NCI-H2107 (cell line): Measurements from ENCODE around the gene FAM217A.
"Not testable (repeated sequence)": the region's sequence is repeated elsewhere in the genome, so short reads cannot be mapped to it uniquely, and the experiment has no call there.

Experiments
- DNase-seq: peaks from one replicate; lab custom pipeline; 2025; lab: John Stamatoyannopoulos, UW

FAM217A gene

DNA sequence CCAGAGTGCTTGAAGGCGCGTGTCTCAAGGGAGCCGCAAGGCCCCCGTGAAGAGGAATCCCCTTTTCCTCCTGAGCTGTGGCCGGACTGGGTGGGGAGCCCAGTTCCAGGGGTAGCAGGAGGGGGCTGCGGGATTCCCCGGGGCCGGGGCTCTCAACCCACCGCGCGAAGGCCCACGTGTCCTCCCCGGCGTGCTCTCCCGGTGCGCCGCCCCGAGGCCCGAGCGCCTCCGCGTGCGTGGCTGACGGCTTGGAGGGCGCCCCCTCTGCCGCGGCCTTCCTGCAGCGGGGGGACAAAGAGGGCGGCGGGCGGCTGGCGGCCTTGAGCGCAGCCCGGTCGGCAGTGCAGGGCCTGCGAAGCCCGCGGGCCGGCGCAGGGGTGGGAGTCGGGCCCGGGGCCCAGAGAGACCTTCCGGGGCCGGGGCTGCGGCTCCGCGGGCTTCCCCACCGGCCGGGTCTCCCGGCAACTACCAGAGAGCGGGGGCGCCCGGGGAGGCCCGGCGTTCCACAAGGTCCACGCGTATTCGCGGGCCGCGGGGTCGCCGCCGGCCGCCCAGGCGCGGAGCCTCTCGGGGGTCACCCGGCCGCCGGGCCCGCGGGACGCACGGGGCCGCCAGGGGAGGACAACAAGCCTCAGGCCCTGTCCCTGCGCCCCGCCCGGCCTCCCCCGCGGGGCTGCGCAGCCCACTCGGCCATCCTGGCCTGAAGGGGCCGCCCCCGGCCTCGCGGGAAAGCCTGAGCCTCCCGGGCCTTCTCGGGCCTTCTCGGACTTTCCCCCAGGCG lies at the start of gene FAM217A:
FAM217A (minus strand) TSS at position 447 of the 781 bp plus-strand sequence. CDS start 1,723 bp downstream, outside the sequence.
- DNase-seq, result no peak

DNA sequence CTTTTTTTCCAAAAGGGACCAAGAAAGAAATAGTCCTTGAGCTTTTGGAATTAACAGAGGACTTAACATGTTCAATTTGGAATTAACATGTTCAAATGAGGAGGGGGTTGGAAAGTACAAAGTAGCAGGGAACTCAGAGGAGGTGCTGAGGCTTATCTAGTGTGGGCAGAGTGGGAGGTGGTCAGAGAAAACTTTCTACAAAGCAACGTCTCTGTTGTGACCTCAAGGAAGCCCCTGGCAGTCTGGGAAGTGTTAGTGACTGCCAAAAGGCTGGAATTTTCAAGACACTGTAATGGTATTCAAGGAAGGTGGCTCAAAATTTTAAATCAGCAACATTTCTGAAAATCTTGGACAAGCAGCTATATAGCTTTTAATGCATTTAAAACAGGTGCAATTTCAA lies 49.1 kb upstream of the FAM217A start:
- DNase-seq, result no peak

DNA sequence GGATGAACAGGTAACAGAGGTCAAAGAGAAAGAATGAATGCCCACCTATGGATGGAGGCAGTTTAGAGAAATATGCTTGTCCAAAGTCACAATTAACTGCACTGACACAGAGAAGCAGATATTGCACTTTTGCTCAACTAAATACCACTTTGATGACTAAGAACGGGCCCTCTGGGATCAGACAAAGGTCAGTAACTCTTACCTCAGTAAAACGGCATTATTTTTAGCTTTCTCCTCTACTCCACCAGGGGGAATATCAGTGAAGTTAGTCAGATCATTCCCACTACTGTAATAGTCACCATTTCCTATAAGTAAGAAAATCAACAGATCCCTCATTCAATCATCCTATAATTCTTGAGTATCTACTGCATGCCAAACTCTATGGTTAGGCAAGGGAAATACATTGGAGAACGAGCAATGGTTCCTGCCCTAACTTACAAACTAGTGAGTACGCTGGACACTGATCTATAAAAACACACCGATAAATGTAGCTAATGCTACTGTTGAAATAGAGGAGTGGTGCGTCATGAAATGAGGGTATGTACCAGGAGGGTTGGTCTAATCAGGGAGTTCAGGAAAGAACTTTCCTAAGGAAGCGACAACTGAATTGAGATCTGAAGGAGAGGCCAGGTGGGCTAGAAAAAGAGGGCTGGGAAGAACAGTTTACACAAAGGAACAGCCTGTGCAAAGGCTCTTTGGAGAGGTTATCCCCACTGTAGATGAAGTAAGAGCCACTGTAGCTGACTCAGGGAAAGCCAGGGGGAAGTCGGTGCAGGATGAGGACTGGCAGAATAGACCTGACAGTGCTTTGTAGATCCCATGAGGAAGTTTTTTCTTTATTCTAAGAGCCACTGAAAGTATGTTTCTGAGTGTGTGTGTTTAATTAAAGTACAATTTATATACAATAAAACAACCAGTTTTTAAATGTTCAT lies 47.3 kb upstream of the FAM217A start:
- no peak for DNase-seq

DNA sequence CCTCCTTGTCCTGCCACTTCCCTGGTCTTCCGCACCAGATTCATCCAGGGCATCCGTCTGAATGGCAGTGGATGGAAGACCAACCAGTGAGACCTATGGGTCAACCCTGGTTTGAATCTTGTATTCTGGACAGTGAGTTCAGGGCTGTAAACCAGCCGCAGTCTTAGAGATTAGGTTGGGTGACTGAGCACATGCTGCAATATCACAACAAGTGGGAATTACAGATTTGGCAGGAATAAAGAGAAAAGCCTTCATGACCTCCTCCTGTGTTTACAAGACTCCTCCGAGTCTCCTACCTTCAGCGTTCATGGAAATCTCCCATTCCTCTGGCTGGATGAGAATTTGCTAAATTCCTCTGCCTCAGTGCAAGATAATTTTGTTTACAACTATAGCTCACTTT lies 46.6 kb upstream of the FAM217A start:
- DNase-seq, result no peak

DNA sequence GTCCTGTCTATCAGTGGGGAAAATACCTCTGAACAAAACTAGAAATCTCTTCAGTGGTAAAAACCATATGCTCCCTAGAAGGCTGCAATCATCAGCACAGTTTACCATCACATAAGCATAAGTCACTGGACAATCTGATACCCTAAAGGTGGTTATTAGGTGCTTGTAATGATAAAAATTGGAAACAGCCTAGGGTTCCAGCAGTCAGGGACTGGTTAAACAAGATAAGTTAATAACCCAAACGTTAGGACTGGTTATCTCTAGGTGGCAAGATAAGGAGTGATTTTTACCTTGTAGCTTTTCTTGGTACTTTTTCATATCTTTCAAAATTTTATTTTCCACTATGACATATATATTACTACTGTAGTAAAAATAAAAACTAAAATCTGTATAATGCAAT lies 45.4 kb upstream of the FAM217A start:
- no peak for DNase-seq

- DNase-seq, result no peak
These were observed 36.8 kb upstream of the FAM217A start for GRCh38 chr6:4115741-4116140.

GRCh38 chr6:4114123-4114522 lies 35.2 kb upstream of the FAM217A start:
- no peak for DNase-seq

DNA sequence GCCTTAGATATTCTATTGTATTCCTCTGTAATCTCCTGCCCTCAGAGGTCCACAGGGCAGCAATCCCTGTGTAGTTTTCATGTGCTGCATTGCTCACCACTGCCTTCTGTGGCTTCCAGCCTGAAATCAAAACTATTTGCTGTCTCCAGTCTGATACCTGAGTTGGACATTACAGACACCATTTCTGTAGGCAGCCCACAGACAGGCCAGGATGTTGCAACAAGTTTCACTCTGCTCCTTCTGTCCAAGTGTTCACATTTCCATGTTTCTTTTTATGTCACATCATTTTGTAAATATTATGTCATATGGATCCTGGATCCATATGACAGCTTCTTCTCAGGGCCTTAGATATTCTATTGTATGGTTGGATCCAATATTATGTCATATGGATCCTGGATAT lies 34.7 kb upstream of the FAM217A start:
- DNase-seq, result no peak

DNA sequence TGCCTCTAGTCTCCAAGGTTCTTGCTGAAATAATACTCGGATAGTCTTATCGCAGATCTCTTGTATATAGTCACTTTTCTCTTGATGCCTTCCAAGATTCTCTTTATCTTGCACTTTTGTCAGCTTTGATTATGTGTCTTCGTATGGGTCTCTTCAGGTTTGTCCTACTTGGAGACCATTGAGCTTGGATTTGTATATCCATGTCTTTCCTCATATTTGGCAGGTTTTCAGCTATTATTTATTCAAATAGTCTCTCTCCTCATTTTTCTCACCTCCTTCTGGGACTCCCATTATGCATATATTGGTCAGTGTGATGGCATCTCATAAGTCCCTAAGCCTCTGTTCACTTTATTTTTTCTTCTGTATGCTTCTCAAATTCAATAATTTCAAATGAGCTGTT lies 33.4 kb upstream of the FAM217A start:
- no peak for DNase-seq

DNA sequence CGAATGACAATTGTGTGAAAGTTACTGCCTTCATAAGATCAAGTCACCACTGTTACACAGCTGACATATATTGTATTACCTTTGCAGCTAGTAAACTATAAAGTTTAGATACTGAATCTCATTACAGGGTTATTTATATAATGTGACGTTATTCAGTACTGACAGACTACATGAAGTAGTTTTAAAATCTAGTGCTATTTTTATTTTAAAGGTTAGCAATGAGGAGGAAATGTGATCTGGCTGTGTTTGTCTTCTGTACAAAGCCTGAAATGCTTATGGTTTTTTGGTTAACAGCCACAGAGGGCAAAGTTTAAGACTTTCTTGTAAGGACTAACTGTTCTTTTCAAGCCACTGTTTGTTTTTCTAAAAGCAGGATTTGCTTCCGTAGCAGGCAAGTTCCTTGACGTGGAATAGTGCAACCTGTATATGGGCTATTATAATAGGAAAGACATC lies 30.5 kb upstream of the FAM217A start:
- not testable (repeated sequence) for DNase-seq

DNA sequence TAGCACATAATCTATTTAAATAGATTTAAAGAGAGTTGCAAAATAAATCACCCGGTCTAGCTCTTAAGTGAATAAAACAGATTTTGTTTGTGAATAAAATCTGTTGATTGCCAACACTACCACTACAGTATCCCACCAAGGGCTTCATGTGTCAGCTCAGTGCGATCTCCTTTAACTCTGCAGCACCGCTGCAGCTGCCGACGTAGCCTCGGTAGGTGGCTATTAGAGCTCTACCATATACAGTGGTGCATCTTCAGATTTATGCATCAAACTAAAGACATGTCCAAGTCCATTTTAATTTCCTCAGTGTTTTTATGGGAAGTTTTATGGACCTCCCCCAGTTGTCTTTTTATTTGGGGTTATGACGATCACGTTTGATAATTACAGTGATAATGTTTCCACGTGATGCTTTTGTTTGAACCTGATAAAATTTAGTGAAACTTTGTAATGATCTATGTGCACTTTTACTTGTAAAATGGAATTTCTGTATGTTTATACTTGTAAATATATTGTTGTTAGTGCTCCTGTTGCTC lies 29.7 kb upstream of the FAM217A start:
- DNase-seq, result no peak

DNA sequence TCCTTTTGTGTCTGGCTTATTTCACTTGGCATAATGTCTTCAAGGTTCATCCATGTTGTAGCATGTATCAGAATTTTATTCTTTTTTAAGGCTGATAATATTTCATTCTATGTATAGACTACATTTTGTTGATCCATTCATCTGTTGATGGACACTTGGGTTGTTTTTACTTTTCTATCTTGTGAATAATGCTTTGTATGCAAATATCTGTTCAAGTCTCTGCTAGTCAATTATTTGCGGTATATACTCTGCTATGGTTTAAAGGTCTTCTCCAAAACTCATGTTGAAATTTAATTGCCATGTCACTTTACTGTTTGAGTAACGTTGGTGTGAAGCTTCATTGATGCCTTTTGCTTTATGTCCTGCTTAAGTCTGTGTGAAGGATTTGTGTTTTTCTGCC lies 28.9 kb upstream of the FAM217A start:
- no peak for DNase-seq

GRCh38 chr6:4105980-4106536 lies 27.1 kb upstream of the FAM217A start:
- no peak for DNase-seq

GRCh38 chr6:4103929-4104328 lies 25.0 kb upstream of the FAM217A start:
- no peak for DNase-seq

DNA sequence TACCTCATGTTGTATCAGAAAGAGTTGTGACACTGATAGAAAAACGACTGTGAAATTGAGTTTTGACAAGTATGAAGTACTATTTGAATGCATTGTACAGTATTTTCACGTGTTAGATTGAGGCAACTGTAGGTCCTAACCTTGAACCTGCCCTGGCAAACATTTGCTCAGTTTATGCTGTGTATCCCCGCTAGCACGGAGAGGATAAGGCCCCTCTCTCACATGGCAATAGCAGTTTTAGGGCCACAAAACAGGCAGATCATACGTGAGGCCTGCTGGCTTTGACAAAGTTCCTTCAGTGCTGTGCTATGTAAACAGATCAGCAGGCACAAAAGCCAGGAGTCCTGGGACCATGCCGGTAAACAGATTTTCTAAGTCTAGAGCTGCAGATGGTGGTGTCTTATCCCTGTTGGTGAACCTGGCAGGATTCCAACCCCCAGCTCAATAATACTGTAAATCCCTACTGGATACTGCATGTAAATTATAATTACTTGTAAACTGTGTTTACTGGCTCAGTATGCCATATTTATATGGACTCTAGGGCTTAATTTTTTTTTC lies 23.8 kb upstream of the FAM217A start:
- DNase-seq, result no peak

GRCh38 chr6:4101298-4101697 lies 22.4 kb upstream of the FAM217A start:
- DNase-seq, result no peak

DNA sequence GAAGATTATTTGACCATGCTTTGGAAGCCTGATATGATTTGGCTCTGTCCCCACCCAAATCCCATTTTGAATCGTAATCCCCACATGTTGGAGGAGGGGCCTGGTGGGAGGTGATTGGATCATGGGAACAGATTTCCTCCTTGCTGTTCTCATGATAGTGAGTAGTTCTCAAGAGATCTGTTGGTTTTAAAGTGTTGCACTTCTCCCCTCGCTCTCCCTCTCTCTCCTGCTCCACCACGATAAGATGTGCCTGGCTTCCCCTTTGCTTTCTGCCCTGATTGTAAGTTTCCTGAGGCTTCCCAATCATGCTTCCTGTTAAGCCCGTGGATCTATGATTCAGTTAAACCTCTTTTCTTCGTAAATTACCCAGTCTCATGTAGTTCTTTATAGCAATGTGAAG lies 21.7 kb upstream of the FAM217A start:
- no peak for DNase-seq

DNA sequence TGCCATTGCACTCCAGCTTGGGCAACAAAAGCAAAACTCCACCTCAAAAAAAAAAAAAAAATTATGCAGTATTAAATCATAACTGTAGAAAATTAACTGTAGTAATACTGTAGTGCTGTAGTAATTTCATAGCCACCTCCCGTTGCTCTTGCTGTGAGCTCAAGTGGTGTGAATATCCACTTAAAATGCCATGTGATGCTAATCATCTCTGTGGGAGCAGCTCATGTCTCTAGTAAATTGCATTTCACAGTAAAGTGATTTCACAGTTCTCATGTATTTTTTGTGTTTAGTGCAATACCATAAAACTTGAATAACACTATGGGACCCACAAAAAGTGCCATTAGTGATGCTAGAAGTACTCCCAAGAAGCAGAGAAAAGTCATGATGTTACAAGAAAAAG lies 14.4 kb upstream of the FAM217A start:
- no peak for DNase-seq

GRCh38 chr6:4091941-4092340 lies 13.0 kb upstream of the FAM217A start:
- no peak for DNase-seq

GRCh38 chr6:4090043-4090442 lies 11.1 kb upstream of the FAM217A start:
- DNase-seq, result not testable (repeated sequence)

DNA sequence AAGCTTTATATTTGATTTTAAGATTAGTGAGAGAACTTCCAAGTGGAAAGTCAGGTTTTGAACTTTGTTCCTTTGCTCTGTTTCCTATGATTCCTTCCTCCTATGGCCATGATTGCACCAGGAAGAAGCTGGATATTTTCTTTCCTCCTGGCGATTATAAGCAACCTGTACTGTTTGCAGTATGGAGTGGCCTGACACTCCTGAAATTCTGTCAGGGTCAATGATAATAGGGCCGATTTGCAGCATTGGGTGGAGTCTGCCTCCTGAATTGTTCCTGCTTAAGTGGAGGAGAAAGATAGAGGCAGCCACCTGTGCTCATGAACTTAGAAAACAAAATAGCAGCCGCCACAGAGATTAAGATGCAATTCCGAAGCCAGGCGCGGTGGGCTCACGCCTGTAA lies 9.8 kb upstream of the FAM217A start:
- DNase-seq, result no peak

- no peak for DNase-seq
These were observed 6.4 kb upstream of the FAM217A start for GRCh38 chr6:4085332-4085700.
